Choroid plexus epithelial cell (primary cell): ENCODE results near the gene CLDND1.

Source experiments
- DNase-seq: peaks from one replicate; pipeline ENCODE4 v3.0.0-alpha.2; 2010; ENCODE audit warnings: low read depth
- H3K4me3 ChIP-seq: 2 replicates; pipeline ENCODE4 v1.5.1; 2011; ENCODE audit warnings: low read depth, mild to moderate bottlenecking, control low read depth, low read length, moderate library complexity
- TF ChIP-seq, protein P1 (sequence below): conservative IDR thresholded peaks from 2 replicates; pipeline ENCODE4 v1.5.1; 2011; ENCODE audit warnings: low read depth, mild to moderate bottlenecking, control low read depth, inconsistent platforms, low read length, moderate library complexity

Gene CLDND1

GRCh38 chr3:98522544-98523281 is at the start of gene CLDND1:
Gene CLDND1, minus strand, starts transcription at chr3:98522902. Its CDS starts 1,478 bp downstream, at chr3:98521424.
- peak within 1 kb of the TSS; percentile 85 for H3K4me3 ChIP-seq
- DNase-seq = peak; percentile 98
- TF ChIP-seq, protein P1, sequence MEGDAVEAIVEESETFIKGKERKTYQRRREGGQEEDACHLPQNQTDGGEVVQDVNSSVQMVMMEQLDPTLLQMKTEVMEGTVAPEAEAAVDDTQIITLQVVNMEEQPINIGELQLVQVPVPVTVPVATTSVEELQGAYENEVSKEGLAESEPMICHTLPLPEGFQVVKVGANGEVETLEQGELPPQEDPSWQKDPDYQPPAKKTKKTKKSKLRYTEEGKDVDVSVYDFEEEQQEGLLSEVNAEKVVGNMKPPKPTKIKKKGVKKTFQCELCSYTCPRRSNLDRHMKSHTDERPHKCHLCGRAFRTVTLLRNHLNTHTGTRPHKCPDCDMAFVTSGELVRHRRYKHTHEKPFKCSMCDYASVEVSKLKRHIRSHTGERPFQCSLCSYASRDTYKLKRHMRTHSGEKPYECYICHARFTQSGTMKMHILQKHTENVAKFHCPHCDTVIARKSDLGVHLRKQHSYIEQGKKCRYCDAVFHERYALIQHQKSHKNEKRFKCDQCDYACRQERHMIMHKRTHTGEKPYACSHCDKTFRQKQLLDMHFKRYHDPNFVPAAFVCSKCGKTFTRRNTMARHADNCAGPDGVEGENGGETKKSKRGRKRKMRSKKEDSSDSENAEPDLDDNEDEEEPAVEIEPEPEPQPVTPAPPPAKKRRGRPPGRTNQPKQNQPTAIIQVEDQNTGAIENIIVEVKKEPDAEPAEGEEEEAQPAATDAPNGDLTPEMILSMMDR = no peak

GRCh38 chr3:98568402-98568801 is 45.7 kb upstream of the CLDND1 start:
- H3K4me3 ChIP-seq = no peak overlapping the region
- TF ChIP-seq, protein P1 = no peak
- no peak for DNase-seq

GRCh38 chr3:98567666-98568270 is 45.1 kb upstream of the CLDND1 start:
- DNase-seq = no peak
- no peak overlapping the region for H3K4me3 ChIP-seq
- TF ChIP-seq, protein P1 = no peak

GRCh38 chr3:98565843-98566242 is 43.1 kb upstream of the CLDND1 start:
- TF ChIP-seq, protein P1 = no peak
- no peak overlapping the region for H3K4me3 ChIP-seq
- no peak for DNase-seq

- DNase-seq = no peak
- TF ChIP-seq, protein P1 = no peak
These were observed 42.5 kb upstream of the CLDND1 start for GRCh38 chr3:98565237-98565643.

DNA sequence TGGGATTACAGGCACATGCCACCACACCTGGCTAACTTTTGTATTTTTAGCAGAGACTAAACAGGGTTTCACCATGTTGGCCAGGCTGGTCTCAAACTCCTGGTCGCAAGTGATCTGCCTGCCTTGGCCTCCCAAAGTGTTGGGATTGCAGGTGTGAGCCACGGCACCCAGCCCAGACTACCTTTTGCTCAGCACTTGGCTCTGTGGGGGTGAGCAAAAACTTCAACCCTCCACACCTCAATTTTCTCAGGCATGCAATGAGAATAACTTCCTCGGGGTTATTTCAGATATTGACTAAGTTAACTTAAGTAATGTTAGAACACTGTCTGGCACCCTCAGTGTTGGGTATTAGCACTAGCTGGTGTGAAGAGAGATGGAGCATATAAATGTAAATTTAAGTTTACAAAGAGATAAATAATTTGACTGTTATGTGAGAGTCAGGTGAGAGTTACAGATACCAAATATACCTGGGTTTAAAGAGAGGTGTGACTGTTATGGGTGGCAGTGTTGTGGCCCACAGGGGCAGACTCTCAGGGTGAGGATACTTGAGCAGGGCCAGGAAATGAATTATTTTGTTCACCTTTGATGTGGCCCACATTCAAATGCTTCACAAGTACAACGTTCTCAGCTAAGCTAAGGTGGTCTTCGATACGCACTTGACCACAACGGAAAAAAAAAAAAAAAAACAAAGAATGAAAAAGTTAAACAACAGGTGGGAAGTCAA is 41.7 kb upstream of the CLDND1 start:
- H3K4me3 ChIP-seq = no peak overlapping the region
- TF ChIP-seq, protein P1 = no peak
- DNase-seq = no peak

More at GRCh38 chr3:98565237-98565643, 42.5 kb upstream of the CLDND1 start:
- H3K4me3 ChIP-seq = no peak overlapping the region
